GM18870 (cell line): ENCODE results near the gene OR51Q1.

Source experiments
- ATAC-seq: cut with Tn5 transposase; IDR thresholded peaks from one replicate; pipeline ENCODE4 v1.9.1; 2021; ENCODE audit warnings: moderate library complexity; ENCODE audit not compliant: unreplicated experiment

The OR51Q1 gene

DNA sequence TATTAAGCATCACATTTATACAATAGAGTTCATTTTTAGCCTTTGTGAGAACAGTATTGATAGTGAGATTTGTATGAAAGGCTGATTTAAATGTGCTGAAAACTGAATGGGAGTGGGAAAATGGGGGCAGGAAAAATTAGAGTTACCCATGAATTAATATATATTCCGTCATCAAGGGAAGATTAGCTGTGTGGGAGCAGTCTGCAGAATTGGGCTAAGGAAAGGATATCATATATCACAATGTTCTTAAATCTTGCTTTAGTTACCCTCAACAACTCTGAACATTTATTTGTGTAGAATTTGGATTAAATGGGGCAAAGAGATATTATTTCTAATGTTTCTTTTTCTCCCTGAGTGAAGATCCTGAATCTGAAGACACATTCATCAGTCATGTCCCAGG lies at the start of gene OR51Q1:
Gene OR51Q1, plus strand, starts transcription at position 301 of the 400 bp plus-strand sequence. Its CDS starts 90 bp downstream, at position 391.
- no peak for ATAC-seq

GRCh38 chr11:5380740-5381342 lies 41.1 kb upstream of the OR51Q1 start:
- peak; percentile 86 for ATAC-seq

GRCh38 chr11:5383576-5383975 lies 38.3 kb upstream of the OR51Q1 start, which contains the start of gene OR51M1:
TSS of gene OR51M1 (plus strand) at chr11:5383812. CDS start at chr11:5389399, 5,587 bp downstream.
- ATAC-seq = no peak

DNA sequence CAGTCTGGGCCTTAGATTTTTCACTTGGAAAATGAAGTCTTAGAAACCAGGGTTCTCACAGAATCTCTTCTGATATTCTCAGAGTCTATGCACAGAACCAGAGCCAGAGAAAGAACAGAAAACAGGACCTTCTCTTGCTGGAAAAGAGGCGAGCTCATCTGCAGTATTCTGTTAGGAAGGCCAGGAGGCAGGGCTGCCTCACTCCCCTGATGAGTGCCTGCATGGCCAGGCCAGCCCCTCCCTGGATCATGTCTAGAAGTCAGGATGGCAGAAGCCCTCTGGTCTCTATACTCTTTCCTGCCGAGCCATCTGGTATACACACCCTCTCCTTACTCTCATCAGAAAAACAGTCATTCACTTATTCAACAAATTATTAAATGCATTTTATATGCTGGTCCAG lies 37.6 kb upstream of the OR51Q1 start:
- no peak for ATAC-seq

GRCh38 chr11:5390210-5390609 lies 31.7 kb upstream of the OR51Q1 start:
- no peak for ATAC-seq

GRCh38 chr11:5394091-5394490 lies 27.8 kb upstream of the OR51Q1 start:
- ATAC-seq = no peak

DNA sequence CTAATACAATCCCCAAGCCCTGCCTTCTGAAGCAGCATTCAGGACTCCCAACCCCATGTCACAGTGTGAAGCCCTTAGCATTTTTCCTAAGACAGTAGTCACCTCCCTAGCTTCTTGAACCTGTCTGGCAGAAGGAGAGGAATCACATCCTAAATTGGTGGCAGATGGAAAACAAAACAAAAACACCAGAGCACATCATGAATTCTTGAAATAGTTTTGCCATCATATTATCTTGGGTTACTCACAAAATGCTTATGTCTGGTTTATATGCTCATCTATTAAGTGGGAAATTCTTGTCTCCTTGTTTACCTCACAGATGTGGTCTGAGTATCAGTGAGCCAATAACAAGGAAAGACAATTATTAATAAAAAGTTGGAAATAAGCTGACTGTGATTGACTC lies 23.0 kb upstream of the OR51Q1 start:
- ATAC-seq = no peak

DNA sequence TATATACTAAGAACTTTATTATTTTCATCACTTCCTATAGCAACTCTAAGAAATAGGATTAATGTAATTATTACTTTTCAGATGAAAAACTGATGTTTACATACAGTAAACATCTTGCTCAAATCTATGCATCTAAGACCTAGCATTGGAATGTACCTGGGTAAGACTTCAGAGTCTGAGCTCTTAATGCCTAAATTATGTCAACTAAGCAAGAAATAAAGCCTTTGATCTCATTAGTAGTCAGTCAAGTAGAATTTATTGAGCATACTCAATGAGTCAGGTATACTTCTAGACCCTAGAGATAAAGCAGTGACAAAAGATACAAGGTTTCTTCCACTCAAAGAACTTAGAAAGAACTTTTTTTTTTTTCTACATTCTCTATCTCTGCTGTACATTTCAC lies 16.7 kb upstream of the OR51Q1 start:
- no peak for ATAC-seq

- no peak for ATAC-seq
Measured at GRCh38 chr11:5420993-5421392, 918 bp upstream of the OR51Q1 start.

DNA sequence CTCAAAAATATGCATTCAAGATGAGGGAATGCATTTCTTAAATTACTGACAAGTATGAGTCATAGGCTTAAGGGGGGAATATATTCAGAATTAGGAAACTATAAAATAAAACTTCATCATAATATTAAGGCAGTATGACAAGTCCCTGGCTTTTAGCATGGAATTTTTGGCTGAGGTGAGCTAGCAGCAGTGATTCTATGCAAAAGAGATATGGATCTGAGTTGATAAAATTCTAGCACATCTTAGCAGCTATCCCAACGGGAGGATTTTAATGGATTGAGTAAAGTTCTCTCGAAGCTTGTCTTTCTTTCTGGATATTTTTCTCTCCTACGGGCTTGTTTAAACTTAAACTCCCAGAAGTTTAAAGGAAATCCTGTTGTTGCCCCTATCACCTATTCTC lies 1.2 kb downstream of the OR51Q1 start:
- ATAC-seq = no peak

- no peak for ATAC-seq
Measured at GRCh38 chr11:5441414-5441813, 19.5 kb downstream of the OR51Q1 start, which contains the start of gene OR51I1. TSS of gene OR51I1 (minus strand) at chr11:5441514. CDS start at chr11:5441514, 0 bp downstream.

GRCh38 chr11:5443835-5444393 lies 22.0 kb downstream of the OR51Q1 start:
- no peak for ATAC-seq

- no peak for ATAC-seq
Measured at GRCh38 chr11:5449023-5449422, 27.1 kb downstream of the OR51Q1 start, which contains the start of gene OR51I2. TSS of gene OR51I2 (plus strand) at chr11:5449323. CDS start at chr11:5453489, 4,166 bp downstream.

- no peak for ATAC-seq
Measured at GRCh38 chr11:5449432-5449831, 27.5 kb downstream of the OR51Q1 start.

GRCh38 chr11:5460983-5461621 lies 39.2 kb downstream of the OR51Q1 start:
- no peak for ATAC-seq

GRCh38 chr11:5467527-5467926 lies 45.6 kb downstream of the OR51Q1 start:
- ATAC-seq = no peak
